H1 (cell line): ENCODE measurements around the gene NDUFA13. TPM values are rescaled to one million over a fixed set of nuclear protein-coding genes. Genes with fewer than 3 reads are reported as not detected.

ENCODE experiments used
- CTCF ChIA-PET: fragments of 300-600 bp; sonication (Branson Sonifier 250); formaldehyde crosslinking; loops from one replicate; lab custom pipeline; 2021; ENCODE audit not compliant: partially characterized antibody; lab: Charles Lee
- POLR2A ChIA-PET: fragments of 300-600 bp; sonication (Branson Sonifier 250); formaldehyde crosslinking; loops from one replicate; lab custom pipeline; 2021; ENCODE audit warnings: inconsistent platforms; ENCODE audit not compliant: partially characterized antibody; lab: Charles Lee
- DNase-seq, 2 experiments: peaks; one replicate each; pipeline versions ENCODE4 v3.0.0 to v3.0.0-alpha.2; 2010 to 2022; ENCODE audit warnings: low spot score in 2 of 2, low read depth in 1 of 2, mixed read lengths in 1 of 2
- FAIRE-seq: peaks from 2 replicates; lab custom pipeline; 2011; peaks lifted over from hg19 to GRCh38; lab: Jason Lieb, UNC
- H2AFZ ChIP-seq: 2 replicates; pipeline ENCODE4 v1.8.1; 2012; ENCODE audit warnings: low read length, inconsistent platforms
- H2AK5ac ChIP-seq: 2 replicates; pipeline ENCODE4 v1.6.1; 2013; ENCODE audit warnings: low read depth, low read length
- H2BK120ac ChIP-seq: replicated peaks from 2 replicates; pipeline ENCODE3; 2013; ENCODE audit warnings: low read depth, low read length, inconsistent platforms
- H2BK12ac ChIP-seq: 2 replicates; pipeline ENCODE4 v1.6.1; 2013; ENCODE audit warnings: low read depth, low read length
- H2BK15ac ChIP-seq: 2 replicates; pipeline ENCODE4 v1.6.1; 2013; ENCODE audit warnings: low read length
- H2BK20ac ChIP-seq: 2 replicates; pipeline ENCODE4 v1.6.1; 2013; ENCODE audit warnings: low read length
- H2BK5ac ChIP-seq: 2 replicates; pipeline ENCODE4 v1.6.1; 2013; ENCODE audit warnings: low read depth, low read length
- H3K14ac ChIP-seq: 2 replicates; pipeline ENCODE4 v1.6.1; 2013; ENCODE audit warnings: inconsistent platforms; ENCODE audit not compliant: insufficient read length
- H3K18ac ChIP-seq: 2 replicates; pipeline ENCODE4 v1.6.1; 2013; ENCODE audit warnings: low read length; ENCODE audit errors: extremely low read depth
- H3K23ac ChIP-seq: 2 replicates; pipeline ENCODE4 v1.6.1; 2013; ENCODE audit warnings: inconsistent platforms; ENCODE audit not compliant: insufficient read length
- H3K23me2 ChIP-seq: 2 replicates; pipeline ENCODE4 v1.6.1; 2013; ENCODE audit warnings: low read depth, low read length
- H3K27ac ChIP-seq: 2 replicates; pipeline ENCODE4 v1.6.1; 2011; ENCODE audit warnings: low read depth, low read length, inconsistent platforms
- H3K27me3 ChIP-seq, 4 experiments: replicated peaks in 1 of 4; 1 replicate in 1 of 4; 2 replicates in 3 of 4; pipeline versions ENCODE4 v1.6.1 to v1.8.1; 2011 to 2013; ENCODE audit warnings: low read length in 3 of 4, mild to moderate bottlenecking in 3 of 4, inconsistent platforms in 2 of 4, mixed read lengths in 2 of 4, moderate library complexity in 1 of 4; ENCODE audit not compliant: control insufficient read depth in 3 of 4, insufficient read depth in 3 of 4; ENCODE audit errors: extremely low read depth in 1 of 4
- H3K36me3 ChIP-seq, 4 experiments: 2 replicates each; pipeline versions ENCODE4 v1.6.1 to v1.8.1; 2011 to 2013; ENCODE audit warnings: mild to moderate bottlenecking in 4 of 4, low read length in 3 of 4, moderate library complexity in 2 of 4, control low read depth in 1 of 4, inconsistent platforms in 1 of 4; ENCODE audit not compliant: insufficient read depth in 4 of 4, control insufficient read depth in 2 of 4
- H3K4ac ChIP-seq: replicated peaks from 2 replicates; pipeline ENCODE3; 2013; ENCODE audit warnings: low read length, low read depth, mixed read lengths, inconsistent platforms; ENCODE audit not compliant: insufficient read length
- H3K4me1 ChIP-seq, 4 experiments: replicated peaks in 1 of 4; 1 replicate in 1 of 4; 2 replicates in 3 of 4; pipeline versions ENCODE4 v1.6.1 to v1.8.1; 2011 to 2013; ENCODE audit warnings: low read length in 3 of 4, inconsistent platforms in 2 of 4, mixed read lengths in 1 of 4; ENCODE audit not compliant: insufficient read depth in 4 of 4, control insufficient read depth in 3 of 4
- H3K4me2 ChIP-seq, 2 experiments: 2 replicates each; pipeline versions ENCODE4 v1.6.1 to v1.8.1; 2011 to 2013; ENCODE audit warnings: low read depth in 2 of 2, low read length in 2 of 2, control low read depth in 1 of 2, inconsistent platforms in 1 of 2, mild to moderate bottlenecking in 1 of 2; ENCODE audit not compliant: insufficient read depth in 1 of 2
- H3K4me3 ChIP-seq, 4 experiments: fragments of 200-600, 300-600 bp in 1 of 4; sonication (generic), shearing (Covaris generic), sonication (Bioruptor Twin) in 1 of 4; 2 replicates each; pipeline versions ENCODE4 v1.5.1 to v1.8.1; 2011 to 2016; ENCODE audit warnings: low read length in 4 of 4, low read depth in 3 of 4, control low read depth in 2 of 4, inconsistent platforms in 2 of 4, mild to moderate bottlenecking in 2 of 4, mixed read lengths in 1 of 4, moderate library complexity in 1 of 4; ENCODE audit not compliant: insufficient read depth in 2 of 4; ENCODE audit errors: extremely low read depth in 1 of 4
- H3K56ac ChIP-seq: replicated peaks from 2 replicates; pipeline ENCODE3; 2013; ENCODE audit warnings: low read depth, mild to moderate bottlenecking, mixed read lengths, low read length, inconsistent platforms; ENCODE audit not compliant: insufficient read length
- H3K79me1 ChIP-seq: 2 replicates; pipeline ENCODE4 v1.6.1; 2013; ENCODE audit warnings: low read depth, low read length, control low read depth
- H3K79me2 ChIP-seq, 2 experiments: 2 replicates each; pipeline versions ENCODE4 v1.6.1 to v1.8.1; 2012 to 2013; ENCODE audit warnings: low read length in 2 of 2, mild to moderate bottlenecking in 2 of 2, inconsistent platforms in 1 of 2; ENCODE audit not compliant: insufficient read depth in 2 of 2, control insufficient read depth in 1 of 2
- H3K9ac ChIP-seq, 4 experiments: replicated peaks in 1 of 4; 1 replicate in 1 of 4; 2 replicates in 3 of 4; pipeline versions ENCODE4 v1.6.1 to v1.8.1; 2011 to 2013; ENCODE audit warnings: low read depth in 3 of 4, low read length in 3 of 4, control low read depth in 2 of 4, mild to moderate bottlenecking in 2 of 4, moderate library complexity in 2 of 4, inconsistent platforms in 1 of 4; ENCODE audit errors: extremely low read depth in 1 of 4
- H3K9me3 ChIP-seq, 2 experiments: 2 replicates each; pipeline versions ENCODE4 v1.6.1 to v1.8.1; 2012 to 2013; ENCODE audit warnings: mild to moderate bottlenecking in 2 of 2, moderate library complexity in 2 of 2, control low read depth in 1 of 2, inconsistent platforms in 1 of 2, low read depth in 1 of 2, low read length in 1 of 2, mixed read lengths in 1 of 2; ENCODE audit not compliant: insufficient read depth in 2 of 2
- H4K20me1 ChIP-seq, 2 experiments: replicated peaks in 1 of 2; 2 replicates each; pipeline versions ENCODE3 to v1.8.1; 2011 to 2013; ENCODE audit warnings: inconsistent platforms in 2 of 2, low read length in 2 of 2, mild to moderate bottlenecking in 1 of 2; ENCODE audit not compliant: insufficient read depth in 2 of 2, control insufficient read depth in 1 of 2
- H4K5ac ChIP-seq: 2 replicates; pipeline ENCODE4 v1.6.1; 2013; ENCODE audit warnings: low read length, low read depth, mixed read lengths, inconsistent platforms; ENCODE audit not compliant: insufficient read length
- H4K8ac ChIP-seq: 2 replicates; pipeline ENCODE4 v1.8.0; 2013; ENCODE audit warnings: mild to moderate bottlenecking, moderate library complexity, low read length, inconsistent platforms; ENCODE audit not compliant: insufficient read depth; ENCODE audit errors: extremely low read depth
- H4K91ac ChIP-seq: replicated peaks from 2 replicates; pipeline ENCODE3; 2013; ENCODE audit warnings: low read length, mixed read lengths, inconsistent platforms; ENCODE audit not compliant: insufficient read length
- ATF3 ChIP-seq: IDR thresholded peaks from 2 replicates; pipeline ENCODE4 v1.6.1; 2011; ENCODE audit warnings: low read depth, mild to moderate bottlenecking, low read length; ENCODE audit not compliant: insufficient read depth
- CBX8 ChIP-seq: fragments of 300-800, 300-1000 bp; sonication (generic); IDR thresholded peaks from 2 replicates; pipeline ENCODE4 v1.7.1; 2016; ENCODE audit warnings: low read depth, low read length, borderline replicate concordance
- EGR1 ChIP-seq: IDR thresholded peaks from 2 replicates; pipeline ENCODE4 v1.6.1; 2011; ENCODE audit warnings: low read depth, low read length, borderline replicate concordance
- KDM4A ChIP-seq: IDR thresholded peaks from one replicate; pipeline ENCODE4 v1.7.1; 2012; ENCODE audit warnings: low read depth, mild to moderate bottlenecking, moderate library complexity, low read length, inconsistent platforms; ENCODE audit not compliant: severe bottlenecking
- SIX5 ChIP-seq: IDR thresholded peaks from 2 replicates; pipeline ENCODE4 v1.6.1; 2011; ENCODE audit warnings: mild to moderate bottlenecking, low read depth, low read length
- USF2 ChIP-seq: IDR thresholded peaks from 2 replicates; pipeline ENCODE4 v1.6.1; 2011; ENCODE audit warnings: low read length, improper control_type of control experiment
- WGBS, 2 experiments: shearing (Covaris generic) in 1 of 2; methylation state at CpG; one replicate each; pipeline versions ENCODE4 v1.1.6 to v1.1.7; 2013 to 2015; ENCODE audit warnings: low lambda C conversion rate in 2 of 2, mixed read lengths in 2 of 2, inconsistent platforms in 1 of 2, low coverage in 1 of 2, missing lambda C conversion rate in 1 of 2; ENCODE audit not compliant: insufficient replicate concordance in 2 of 2, insufficient coverage in 1 of 2, insufficient read length in 1 of 2; ENCODE audit errors: extremely low coverage in 1 of 2, missing lambda C conversion rate in 1 of 2; 5-methylcytosine and 5-hydroxymethylcytosine counted together
- polyA plus RNA-seq, 7 experiments: library from polyadenylated mRNA; depleted of rRNA in 3 of 7; stranded (reverse) in 5 of 7; unstranded in 2 of 7; fragments of >200 nt in 5 of 7; fragments of 200-250 nt in 2 of 7; gene quantifications; 1 replicate in 5 of 7; 2 replicates in 1 of 7; 4 replicates in 1 of 7; pipeline versions ENCODE4 v1.2.1 to v1.2.3, GENCODE V29; 2011 to 2013; ENCODE audit warnings: missing spikeins in 2 of 7, mixed read lengths in 2 of 7
- total RNA-seq: library from RNA; stranded (reverse); fragmentation: NEBNext Ultra II Directional; extraction: Animal tissue kit (Norgen Biotek cat#: 25700); gene quantifications from 2 replicates; pipeline ENCODE4 v1.2.1, GENCODE V29; 2021

NDUFA13 gene
- total and polyA plus RNA-seq, 2 of the 8 experiments (the other 6 are each of a cell fraction or from before 2014, with no cell fraction given) = 413 to 1,105 TPM

- H4K8ac ChIP-seq = no peak overlapping the region
- H4K20me1 ChIP-seq = peaks cover 16 to 21% of the 10 kb centered on the region in 2 experiments
- H3K27ac ChIP-seq = no peak overlapping the region
- POLR2A ChIA-PET = interaction anchor here (1.0 to 2.1 kb wide), 4 partner anchors 11 to 13 kb away, joined by 3 to 6 read pairs (median 4); no protein-coding TSS in a partner anchor
- FAIRE-seq (no peak), DNase-seq (no peak)
- no peak overlapping the region for H4K5ac ChIP-seq
- H3K18ac ChIP-seq = no peak overlapping the region
- peaks cover 4 to 13% of the 10 kb centered on the region in 2 experiments; a peak in 3 of 4 replicates for H3K9me3 ChIP-seq
- H2BK120ac ChIP-seq = no peak overlapping the region
- no peak overlapping the region for H3K4me3 ChIP-seq
- H3K9ac ChIP-seq = no peak overlapping the region
- 98% methylated on average over 3 of the region's 3 CpGs; no CpG with 5 or more reads in 1 of the 2 experiments for WGBS, 2 experiments
- H3K4me1 ChIP-seq = peaks cover 8 to 14% (median 12%) of the 10 kb centered on the region in 4 experiments
- no peaks in the 10 kb centered on the region for H3K23me2 ChIP-seq
- H3K79me2 ChIP-seq = peaks cover 5 to 85% of the 10 kb centered on the region in 2 experiments; a peak in 3 of 4 replicates
- H3K4me2 ChIP-seq = no peak overlapping the region
- no peak overlapping the region for H3K4ac ChIP-seq
- H2BK5ac ChIP-seq = no peak overlapping the region
- TF ChIP-seq SIX5 = no peak
- no peak for TF ChIP-seq ATF3
- no peak for TF ChIP-seq USF2
- TF ChIP-seq KDM4A = no peak
- no peak for TF ChIP-seq EGR1
- no peak for TF ChIP-seq CBX8
- H3K14ac ChIP-seq = no peak overlapping the region
- no peak overlapping the region for H2AFZ ChIP-seq
- no peak overlapping the region for H2BK20ac ChIP-seq
- peaks cover 3 to 32% (median 17%) of the 10 kb centered on the region in 4 experiments for H3K36me3 ChIP-seq
- CTCF ChIA-PET = interaction anchor here (2.5 kb wide), 1 partner anchor 20 kb away, joined by 6 read pairs; no protein-coding TSS in a partner anchor
- no peak overlapping the region for H4K91ac ChIP-seq
- H3K23ac ChIP-seq = no peak overlapping the region
- no peak overlapping the region for H2BK12ac ChIP-seq
- no peaks in the 10 kb centered on the region for H3K27me3 ChIP-seq
- no peak overlapping the region for H2AK5ac ChIP-seq
- no peak overlapping the region for H3K56ac ChIP-seq
- H2BK15ac ChIP-seq = no peak overlapping the region
- H3K79me1 ChIP-seq = peaks cover 20% of the 10 kb centered on the region
These were observed 45.4 kb upstream of the NDUFA13 start for GRCh38 chr19:19470579-19470978.
